Measurements from ENCODE around the gene ANKH.

The ANKH gene

DNA sequence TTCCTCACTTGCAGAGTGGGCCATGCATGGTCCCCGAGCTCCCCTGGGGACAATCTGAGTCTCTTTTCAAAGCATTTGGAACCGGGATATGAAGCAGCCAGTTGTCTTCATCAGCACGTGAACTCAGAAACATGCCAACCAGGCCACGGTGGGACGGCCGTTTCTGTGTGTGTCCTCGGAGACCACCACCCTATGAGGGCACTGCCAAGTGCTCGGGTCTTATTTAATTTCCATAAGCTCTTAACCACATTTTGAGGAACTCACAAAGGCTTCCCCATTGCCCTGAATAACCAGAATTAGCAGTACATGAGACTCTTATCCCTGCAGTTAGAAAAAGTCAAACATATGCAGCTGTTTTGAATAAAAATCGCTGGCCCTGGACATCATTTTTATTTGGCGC lies 146.9 kb downstream of the ANKH start:
- Histone ChIP-seq H3K4me1 (ENCODE audit: insufficient read depth, low read length) (no peaks in the 10 kb centered on the region), H3K36me3 (ENCODE audit: insufficient read depth, low read length) (peaks cover 38% of the 10 kb centered on the region), H4K20me1 (ENCODE audit: insufficient read depth, low read length) (0 out of 2 replicates have a peak, but pooled peaks cover 2% of the 10 kb centered on the region), H3K27me3 (ENCODE audit: insufficient read depth, low read length, poor library complexity) (no peaks in the 10 kb centered on the region), H3K4me2 (ENCODE audit: insufficient read depth, low read length) (no peak overlapping the region), H3K9me3 (ENCODE audit: insufficient read depth, low read length, severe bottlenecking) (no peaks in the 10 kb centered on the region), H2AFZ (ENCODE audit: low read depth, low read length) (no peak overlapping the region), H3K4me3 (ENCODE audit: low read depth in 1 of 2, low read length in 2 of 2) (no peak overlapping the region), H3K9ac (ENCODE audit: low read depth, low read length) (no peak overlapping the region), H3K27ac (ENCODE audit: low read length) (no peak overlapping the region), H3K79me2 (ENCODE audit: insufficient read depth, low read length) (no peaks in the 10 kb centered on the region)
- no peak for DNase-seq
- no peak for ATAC-seq (ENCODE audit: insufficient read depth, low read depth)
- no peak for TF ChIP-seq EZH2 (IDR thresholded peaks at IDR 0.05; ENCODE audit: borderline replicate concordance, low read depth, low read length, severe bottlenecking)
- TF ChIP-seq, protein P1, sequence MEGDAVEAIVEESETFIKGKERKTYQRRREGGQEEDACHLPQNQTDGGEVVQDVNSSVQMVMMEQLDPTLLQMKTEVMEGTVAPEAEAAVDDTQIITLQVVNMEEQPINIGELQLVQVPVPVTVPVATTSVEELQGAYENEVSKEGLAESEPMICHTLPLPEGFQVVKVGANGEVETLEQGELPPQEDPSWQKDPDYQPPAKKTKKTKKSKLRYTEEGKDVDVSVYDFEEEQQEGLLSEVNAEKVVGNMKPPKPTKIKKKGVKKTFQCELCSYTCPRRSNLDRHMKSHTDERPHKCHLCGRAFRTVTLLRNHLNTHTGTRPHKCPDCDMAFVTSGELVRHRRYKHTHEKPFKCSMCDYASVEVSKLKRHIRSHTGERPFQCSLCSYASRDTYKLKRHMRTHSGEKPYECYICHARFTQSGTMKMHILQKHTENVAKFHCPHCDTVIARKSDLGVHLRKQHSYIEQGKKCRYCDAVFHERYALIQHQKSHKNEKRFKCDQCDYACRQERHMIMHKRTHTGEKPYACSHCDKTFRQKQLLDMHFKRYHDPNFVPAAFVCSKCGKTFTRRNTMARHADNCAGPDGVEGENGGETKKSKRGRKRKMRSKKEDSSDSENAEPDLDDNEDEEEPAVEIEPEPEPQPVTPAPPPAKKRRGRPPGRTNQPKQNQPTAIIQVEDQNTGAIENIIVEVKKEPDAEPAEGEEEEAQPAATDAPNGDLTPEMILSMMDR (IDR thresholded peaks at IDR 0.05; ENCODE audit: borderline replicate concordance, extremely low read depth, low read length, poor library complexity, severe bottlenecking), result no peak

DNA sequence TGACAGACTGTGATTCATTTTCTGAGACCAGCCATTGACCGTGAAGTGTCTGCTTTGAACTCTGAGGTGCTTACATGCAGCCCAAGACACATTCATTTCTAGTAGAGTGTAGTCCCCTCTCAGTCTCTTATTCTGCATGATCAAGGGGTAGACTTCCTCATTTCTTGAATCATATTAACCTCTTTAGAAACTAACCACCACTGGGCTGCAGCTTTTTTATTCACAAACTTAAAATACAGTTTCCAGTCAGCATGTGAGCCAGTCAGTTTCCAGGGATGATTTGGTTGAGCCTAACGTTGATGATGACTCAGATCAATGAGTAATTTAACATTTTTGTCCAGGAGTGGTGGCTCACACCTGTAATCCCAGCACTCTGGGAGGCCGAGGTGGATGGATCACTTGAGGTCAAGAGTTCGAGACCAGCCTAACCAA lies 147.9 kb downstream of the ANKH start:
- no peak for DNase-seq
- Histone ChIP-seq H3K9ac (ENCODE audit: low read depth, low read length) (no peak overlapping the region), H3K36me3 (ENCODE audit: insufficient read depth, low read length) (peaks cover 37% of the 10 kb centered on the region), H3K9me3 (ENCODE audit: insufficient read depth, low read length, severe bottlenecking) (no peaks in the 10 kb centered on the region), H4K20me1 (ENCODE audit: insufficient read depth, low read length) (0 out of 2 replicates have a peak, but pooled peaks cover 2% of the 10 kb centered on the region), H3K4me2 (ENCODE audit: insufficient read depth, low read length) (no peak overlapping the region), H2AFZ (ENCODE audit: low read depth, low read length) (no peak overlapping the region), H3K27me3 (ENCODE audit: insufficient read depth, low read length, poor library complexity) (no peaks in the 10 kb centered on the region), H3K79me2 (ENCODE audit: insufficient read depth, low read length) (no peaks in the 10 kb centered on the region), H3K4me3 (ENCODE audit: low read depth in 1 of 2, low read length in 2 of 2) (no peak overlapping the region), H3K4me1 (ENCODE audit: insufficient read depth, low read length) (no peaks in the 10 kb centered on the region), H3K27ac (ENCODE audit: low read length) (no peak overlapping the region)
- no peak for ATAC-seq (ENCODE audit: insufficient read depth, low read depth)
- TF ChIP-seq, protein P1 (IDR thresholded peaks at IDR 0.05; ENCODE audit: borderline replicate concordance, extremely low read depth, low read length, poor library complexity, severe bottlenecking), result no peak
- TF ChIP-seq EZH2 (IDR thresholded peaks at IDR 0.05; ENCODE audit: borderline replicate concordance, low read depth, low read length, severe bottlenecking), result no peak

DNA sequence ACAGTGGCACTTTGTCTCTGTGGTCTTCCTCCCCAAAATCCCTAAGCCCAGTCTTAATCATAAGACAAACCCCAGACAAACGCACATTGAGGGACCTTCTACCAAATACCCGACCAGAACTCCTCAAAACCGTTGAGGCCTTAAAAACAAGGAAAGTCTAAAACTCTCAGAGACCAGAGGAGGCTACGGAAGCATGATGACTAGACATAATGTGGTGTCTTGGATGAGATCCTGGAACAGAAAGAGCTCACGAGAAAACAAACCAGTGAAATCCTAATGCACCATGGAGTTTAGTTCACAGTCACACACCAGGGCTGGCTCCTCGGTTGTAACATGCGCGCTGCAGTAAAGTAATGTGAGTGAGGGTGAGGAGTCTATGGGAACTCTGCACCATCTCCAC lies 148.7 kb downstream of the ANKH start:
- no peak for TF ChIP-seq EZH2 (IDR thresholded peaks at IDR 0.05; ENCODE audit: borderline replicate concordance, low read depth, low read length, severe bottlenecking)
- TF ChIP-seq, protein P1 (IDR thresholded peaks at IDR 0.05; ENCODE audit: borderline replicate concordance, extremely low read depth, low read length, poor library complexity, severe bottlenecking), result no peak

More for the DNA sequence above, 148.7 kb downstream of the ANKH start:
- no peaks in the 10 kb centered on the region for H4K20me1 ChIP-seq (ENCODE audit: insufficient read depth, low read length)
- no peak overlapping the region for H3K9ac ChIP-seq (ENCODE audit: low read depth, low read length)
- H3K9me3 ChIP-seq (ENCODE audit: insufficient read depth, low read length, severe bottlenecking), result no peaks in the 10 kb centered on the region
- H3K27me3 ChIP-seq (ENCODE audit: insufficient read depth, low read length, poor library complexity), result no peaks in the 10 kb centered on the region
- no peak for DNase-seq
- H3K79me2 ChIP-seq (ENCODE audit: insufficient read depth, low read length), result no peaks in the 10 kb centered on the region
- no peak overlapping the region for H3K27ac ChIP-seq (ENCODE audit: low read length)
- H3K4me2 ChIP-seq (ENCODE audit: insufficient read depth, low read length), result no peak overlapping the region
- no peak overlapping the region for H3K4me3 ChIP-seq (ENCODE audit: low read depth in 1 of 2, low read length in 2 of 2)
- no peak overlapping the region for H2AFZ ChIP-seq (ENCODE audit: low read depth, low read length)
- no peaks in the 10 kb centered on the region for H3K4me1 ChIP-seq (ENCODE audit: insufficient read depth, low read length)
- ATAC-seq (ENCODE audit: insufficient read depth, low read depth), result no peak
- H3K36me3 ChIP-seq (ENCODE audit: insufficient read depth, low read length), result peaks cover 36% of the 10 kb centered on the region

Data from DND-41 (cell line).